Activated naive CD8-positive, alpha-beta T cell treated with anti-CD3 and anti-CD28 coated beads for 36 hours (primary cell): ENCODE results near the gene STIP1. TPM values are rescaled to one million over a fixed set of nuclear protein-coding genes. Genes with fewer than 3 reads are reported as not detected.
"Not testable (repeated sequence)": the region's sequence is repeated elsewhere in the genome, so short reads cannot be mapped to it uniquely, and the experiment has no call there.

Experiments
- DNase-seq: peaks from one replicate; pipeline ENCODE4 v3.0.0; 2021
- H3K27ac Mint-ChIP-seq: one replicate; pipeline ENCODE4 v1.8.0; 2022; ENCODE audit warnings: mild to moderate bottlenecking, moderate library complexity, mixed read lengths
- H3K27me3 Mint-ChIP-seq: one replicate; pipeline ENCODE4 v1.8.0; 2022; ENCODE audit warnings: mild to moderate bottlenecking, mixed read lengths
- H3K36me3 Mint-ChIP-seq: one replicate; pipeline ENCODE4 v1.8.0; 2021; ENCODE audit warnings: mild to moderate bottlenecking, mixed read lengths
- H3K4me1 Mint-ChIP-seq: one replicate; pipeline ENCODE4 v1.8.0; 2021; ENCODE audit warnings: mixed read lengths
- H3K4me3 Mint-ChIP-seq: one replicate; pipeline ENCODE4 v1.8.0; 2022; ENCODE audit warnings: mild to moderate bottlenecking, moderate library complexity, mixed read lengths
- H3K9me3 Mint-ChIP-seq: one replicate; pipeline ENCODE4 v1.8.0; 2022; ENCODE audit warnings: mixed read lengths
- total RNA-seq, 2 experiments: library from RNA; stranded (reverse); gene quantifications; one replicate each; pipeline ENCODE4 v1.2.3, GENCODE V29; 2021

Gene STIP1
- total RNA-seq, 2 experiments from 2014 or later = 373 to 379 TPM

DNA sequence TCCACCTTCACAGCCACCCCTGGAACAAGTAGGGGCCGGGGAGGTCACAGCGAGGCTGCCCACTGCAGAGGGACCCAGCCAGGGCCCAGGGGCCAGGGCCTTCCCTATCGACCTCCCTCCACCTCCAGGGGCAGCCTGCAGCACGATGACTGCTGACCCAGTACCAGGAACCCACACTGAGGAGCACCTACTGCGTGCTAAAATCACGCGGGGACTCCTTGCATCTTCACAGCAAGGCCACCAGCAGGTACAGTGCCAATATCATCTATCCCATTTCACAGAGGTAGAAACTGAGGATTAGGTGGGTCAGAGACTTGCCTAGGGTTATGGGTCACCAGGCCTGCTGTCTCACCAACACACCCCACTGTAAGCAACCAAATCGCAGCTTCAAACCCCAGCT lies 34.6 kb upstream of the STIP1 start:
- no peak overlapping the region for H3K4me3 Mint-ChIP-seq
- no peak for DNase-seq
- no peaks in the 10 kb centered on the region for H3K27me3 Mint-ChIP-seq
- H3K9me3 Mint-ChIP-seq = no peaks in the 10 kb centered on the region
- H3K4me1 Mint-ChIP-seq = peaks cover 5% of the 10 kb centered on the region
- no peak overlapping the region for H3K27ac Mint-ChIP-seq
- no peaks in the 10 kb centered on the region for H3K36me3 Mint-ChIP-seq

GRCh38 chr11:64152841-64153691 lies 32.9 kb upstream of the STIP1 start:
- Mint-ChIP-seq H3K27me3 (no peaks in the 10 kb centered on the region), H3K36me3 (no peaks in the 10 kb centered on the region), H3K4me1 (peaks cover 5% of the 10 kb centered on the region), H3K4me3 (no peak overlapping the region), H3K9me3 (no peaks in the 10 kb centered on the region), H3K27ac (no peak overlapping the region)
- peak; percentile 75 for DNase-seq

DNA sequence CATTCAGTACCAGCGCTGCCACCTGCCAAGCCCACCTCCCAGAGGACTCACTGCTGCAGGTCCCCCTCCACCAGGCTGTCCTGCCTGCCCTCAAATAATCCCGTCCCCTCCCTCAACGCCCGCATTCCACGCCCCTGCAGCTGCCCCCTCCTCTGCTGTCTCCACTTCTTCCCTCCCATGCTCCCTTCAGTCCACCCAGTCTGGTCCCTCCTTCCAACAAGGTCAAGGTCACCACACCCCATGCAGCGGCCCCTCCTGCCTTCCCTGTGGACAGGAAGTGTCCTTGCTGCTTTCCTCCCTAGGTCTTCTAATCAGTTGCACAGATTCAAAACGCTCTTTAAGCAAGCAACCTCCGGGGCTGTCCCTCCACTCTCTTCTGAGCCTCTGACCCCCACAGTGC lies 32.2 kb upstream of the STIP1 start:
- Mint-ChIP-seq H3K27me3 (no peaks in the 10 kb centered on the region), H3K4me1 (peaks cover 3% of the 10 kb centered on the region), H3K27ac (no peak overlapping the region), H3K4me3 (no peak overlapping the region), H3K36me3 (no peaks in the 10 kb centered on the region), H3K9me3 (no peaks in the 10 kb centered on the region)
- DNase-seq = no peak

GRCh38 chr11:64156235-64157011 lies 29.5 kb upstream of the STIP1 start:
- Mint-ChIP-seq H3K4me1 (peaks cover 3% of the 10 kb centered on the region), H3K36me3 (peaks cover 6% of the 10 kb centered on the region), H3K4me3 (no peak overlapping the region), H3K9me3 (no peaks in the 10 kb centered on the region), H3K27ac (no peak overlapping the region), H3K27me3 (no peaks in the 10 kb centered on the region)
- no peak for DNase-seq

DNA sequence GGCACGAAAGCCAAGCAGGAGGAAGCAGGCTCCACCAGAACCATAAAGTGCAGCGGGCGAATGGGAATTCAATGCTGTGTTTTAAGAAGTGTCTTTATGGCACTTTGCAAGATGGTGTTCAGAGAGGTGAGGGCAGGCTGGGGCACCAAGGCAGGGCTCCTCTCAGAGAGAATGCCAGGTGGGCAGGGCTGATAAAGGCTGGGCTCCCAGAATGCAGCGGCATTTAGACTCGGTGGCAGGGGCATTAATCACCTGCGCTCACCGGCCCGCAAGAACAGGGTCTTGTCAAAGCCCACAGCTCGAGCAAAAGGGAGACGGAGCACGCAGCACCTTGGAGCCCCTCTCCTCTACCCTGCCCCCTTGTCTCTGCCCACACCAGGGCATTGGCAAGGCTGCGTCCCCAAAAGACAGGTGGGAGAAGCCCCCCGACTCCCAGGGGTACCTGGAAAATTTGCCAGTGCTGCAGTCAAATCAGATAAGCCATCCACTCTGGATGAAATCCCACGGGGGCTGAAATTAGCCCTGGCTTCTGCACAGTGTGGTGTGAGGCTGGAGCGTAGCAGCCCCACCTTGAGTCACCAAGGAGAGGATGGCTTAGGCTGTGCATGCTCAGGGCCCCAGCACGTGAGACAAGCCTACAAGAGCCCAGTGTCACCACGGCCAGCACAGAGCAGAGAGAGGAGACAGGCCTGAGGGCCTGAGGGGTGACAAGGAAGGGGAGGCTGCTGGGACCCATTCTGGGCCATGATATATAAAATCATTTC lies 28.2 kb upstream of the STIP1 start:
- no peaks in the 10 kb centered on the region for H3K27me3 Mint-ChIP-seq
- no peak for DNase-seq
- peaks cover 3% of the 10 kb centered on the region for H3K4me1 Mint-ChIP-seq
- peaks cover 6% of the 10 kb centered on the region for H3K36me3 Mint-ChIP-seq
- H3K4me3 Mint-ChIP-seq = no peak overlapping the region
- H3K27ac Mint-ChIP-seq = no peak overlapping the region
- no peaks in the 10 kb centered on the region for H3K9me3 Mint-ChIP-seq

DNA sequence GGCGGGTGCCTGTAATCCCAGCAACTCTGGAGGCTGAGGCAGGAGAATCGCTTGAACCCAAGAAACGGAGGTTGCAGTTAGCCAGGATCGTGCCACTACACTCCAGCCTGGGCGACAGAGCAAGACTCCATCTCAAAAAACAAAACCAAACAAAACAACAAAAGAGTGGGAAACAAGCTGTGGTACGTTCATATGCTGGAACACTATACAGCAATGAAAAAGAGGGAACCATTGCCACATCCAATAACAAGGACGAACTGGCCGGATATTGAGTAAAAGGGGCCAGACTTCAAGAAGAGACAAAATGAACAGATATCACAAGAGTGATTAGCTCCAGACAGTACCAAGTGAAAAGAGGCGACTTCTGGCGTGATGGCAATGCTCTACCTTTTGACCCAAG lies 24.9 kb upstream of the STIP1 start:
- H3K27me3 Mint-ChIP-seq = no peaks in the 10 kb centered on the region
- peaks cover 6% of the 10 kb centered on the region for H3K4me1 Mint-ChIP-seq
- H3K4me3 Mint-ChIP-seq = no peak overlapping the region
- DNase-seq = no peak
- H3K9me3 Mint-ChIP-seq = no peaks in the 10 kb centered on the region
- H3K36me3 Mint-ChIP-seq = peaks cover 11% of the 10 kb centered on the region
- no peak overlapping the region for H3K27ac Mint-ChIP-seq

GRCh38 chr11:64162769-64163168 lies 23.2 kb upstream of the STIP1 start:
- DNase-seq, H3K9me3 Mint-ChIP-seq, H3K4me3 Mint-ChIP-seq, H3K27ac Mint-ChIP-seq, H3K27me3 Mint-ChIP-seq: not testable (repeated sequence)
- peaks cover 11% of the 10 kb centered on the region for H3K4me1 Mint-ChIP-seq
- peaks cover 13% of the 10 kb centered on the region for H3K36me3 Mint-ChIP-seq

GRCh38 chr11:64163951-64164350 lies 22.0 kb upstream of the STIP1 start:
- H3K4me1 Mint-ChIP-seq = peaks cover 11% of the 10 kb centered on the region
- H3K36me3 Mint-ChIP-seq = peaks cover 13% of the 10 kb centered on the region
- peak overlapping the region; percentile 4 for H3K4me3 Mint-ChIP-seq
- H3K9me3 Mint-ChIP-seq = no peaks in the 10 kb centered on the region
- no peak overlapping the region for H3K27ac Mint-ChIP-seq
- DNase-seq = no peak
- no peaks in the 10 kb centered on the region for H3K27me3 Mint-ChIP-seq

DNA sequence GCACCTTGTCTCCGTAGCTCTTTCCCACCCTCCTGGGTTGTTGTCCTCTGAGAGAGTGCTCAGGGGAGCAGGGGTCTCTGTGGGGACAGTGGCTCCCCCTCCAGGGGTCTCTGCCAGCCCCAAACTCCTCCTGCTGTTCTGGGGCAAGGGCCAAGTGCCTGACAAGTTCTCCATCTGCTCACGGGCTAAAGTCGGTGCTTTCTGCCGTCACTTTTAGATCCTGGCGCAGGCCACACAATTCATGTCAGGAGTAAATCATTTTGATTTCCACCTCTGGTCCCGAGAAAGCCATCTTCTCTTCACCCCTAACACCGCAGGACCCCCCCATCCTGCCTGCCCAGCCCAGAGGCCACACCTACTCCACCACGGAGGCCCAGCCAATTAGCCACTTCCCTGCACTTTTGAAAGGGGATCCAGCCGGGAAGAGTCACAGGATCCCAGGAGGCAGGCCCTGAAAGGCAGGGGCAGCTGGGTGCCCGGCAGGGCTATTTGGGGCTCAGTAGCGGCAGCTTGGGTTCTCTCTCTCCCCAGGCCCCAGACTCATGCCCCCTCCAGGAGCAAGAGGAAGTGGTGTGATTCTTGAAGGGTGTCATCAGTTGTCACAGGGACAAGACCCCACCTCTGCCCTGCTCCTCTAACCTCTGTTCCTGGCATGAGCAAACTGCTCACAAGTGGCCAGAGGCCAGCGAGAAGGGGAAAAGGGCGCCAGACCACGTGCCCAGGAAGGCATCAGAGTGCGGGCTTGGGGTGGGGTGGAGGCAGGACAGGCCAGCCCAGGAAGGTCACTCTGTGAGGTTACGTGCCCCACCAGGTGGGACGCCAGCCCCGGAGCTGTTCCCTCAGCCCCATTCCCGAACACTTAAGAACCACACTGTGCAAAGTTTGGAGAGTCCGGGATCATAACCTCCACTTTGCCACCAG lies 21.3 kb upstream of the STIP1 start:
- peak overlapping the region; percentile 79 for H3K27ac Mint-ChIP-seq
- H3K36me3 Mint-ChIP-seq = peaks cover 13% of the 10 kb centered on the region
- peaks cover 11% of the 10 kb centered on the region for H3K4me1 Mint-ChIP-seq
- no peak for DNase-seq
- no peaks in the 10 kb centered on the region for H3K27me3 Mint-ChIP-seq
- H3K9me3 Mint-ChIP-seq = no peaks in the 10 kb centered on the region
- H3K4me3 Mint-ChIP-seq = peak overlapping the region; percentile 87

DNA sequence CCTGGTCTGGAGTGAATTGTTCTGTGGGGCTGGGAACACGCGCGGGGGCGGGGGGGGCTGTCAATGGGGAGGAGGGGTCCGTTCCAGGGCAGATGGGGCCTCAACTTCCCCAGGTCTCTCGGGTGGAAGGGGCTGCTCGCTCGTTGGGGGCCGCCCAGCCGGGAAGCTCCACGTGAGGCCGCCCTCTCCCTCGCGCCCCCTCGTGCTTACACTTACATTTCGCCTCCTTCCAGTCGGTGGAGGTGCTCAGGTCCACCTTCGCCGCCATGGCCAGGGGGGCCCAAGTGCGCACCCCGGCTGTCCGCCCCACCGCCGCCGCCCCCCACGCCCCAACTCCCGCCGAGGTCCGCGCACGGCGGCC lies 20.5 kb upstream of the STIP1 start:
- H3K4me3 Mint-ChIP-seq = peak overlapping the region; percentile 87
- H3K27me3 Mint-ChIP-seq = no peaks in the 10 kb centered on the region
- peak overlapping the region; percentile 79 for H3K27ac Mint-ChIP-seq
- peak; percentile 38 for DNase-seq
- no peaks in the 10 kb centered on the region for H3K9me3 Mint-ChIP-seq
- H3K36me3 Mint-ChIP-seq = peaks cover 13% of the 10 kb centered on the region
- peaks cover 11% of the 10 kb centered on the region for H3K4me1 Mint-ChIP-seq

DNA sequence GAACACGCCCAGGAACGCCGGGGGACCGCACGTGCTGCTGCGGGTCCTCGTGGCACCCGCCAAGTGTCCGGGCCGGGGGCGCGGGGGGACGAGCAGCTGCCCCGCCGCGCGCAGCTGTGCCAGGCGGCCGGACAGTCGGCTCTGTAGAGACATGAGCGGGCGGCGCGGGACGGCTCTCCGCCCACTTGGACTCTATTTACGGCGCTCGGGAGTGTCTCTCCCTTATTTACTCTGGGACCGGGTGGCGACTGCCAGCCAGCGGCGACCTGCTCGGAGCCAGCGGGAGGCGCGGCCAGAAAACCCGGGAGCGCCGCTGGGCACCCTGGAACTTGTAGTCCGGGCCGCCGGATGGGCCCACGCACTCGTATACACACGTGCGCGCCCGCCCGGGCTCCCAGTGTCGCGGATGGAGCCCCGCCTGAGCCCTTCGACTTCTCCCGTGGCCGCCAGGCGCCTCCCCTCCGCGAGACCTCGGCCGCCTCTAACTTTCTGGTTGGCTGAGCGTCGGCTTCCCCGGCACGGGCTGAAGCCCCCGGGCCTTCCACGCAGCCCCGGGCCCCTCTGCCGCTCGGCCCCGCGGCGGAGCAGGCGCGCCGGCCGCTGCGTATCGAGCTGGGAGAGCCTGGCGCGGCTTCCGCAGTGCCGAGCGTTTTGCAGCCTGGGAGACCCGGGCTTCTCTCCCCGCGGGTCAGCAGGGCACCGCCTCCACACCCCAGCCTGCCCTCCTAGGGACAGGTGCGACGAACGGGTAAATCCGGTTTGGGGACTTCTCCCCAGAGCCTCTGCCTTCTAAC lies 19.9 kb upstream of the STIP1 start, which contains the start of gene MACROD1:
Gene MACROD1 (minus strand): TSS at position 272 of the 794 bp plus-strand sequence. CDS start 119 bp downstream, at position 153.
- H3K4me1 Mint-ChIP-seq = peaks cover 11% of the 10 kb centered on the region
- peaks cover 11% of the 10 kb centered on the region for H3K36me3 Mint-ChIP-seq
- peak within 1 kb of the TSS; percentile 88 for H3K27ac Mint-ChIP-seq

DNA sequence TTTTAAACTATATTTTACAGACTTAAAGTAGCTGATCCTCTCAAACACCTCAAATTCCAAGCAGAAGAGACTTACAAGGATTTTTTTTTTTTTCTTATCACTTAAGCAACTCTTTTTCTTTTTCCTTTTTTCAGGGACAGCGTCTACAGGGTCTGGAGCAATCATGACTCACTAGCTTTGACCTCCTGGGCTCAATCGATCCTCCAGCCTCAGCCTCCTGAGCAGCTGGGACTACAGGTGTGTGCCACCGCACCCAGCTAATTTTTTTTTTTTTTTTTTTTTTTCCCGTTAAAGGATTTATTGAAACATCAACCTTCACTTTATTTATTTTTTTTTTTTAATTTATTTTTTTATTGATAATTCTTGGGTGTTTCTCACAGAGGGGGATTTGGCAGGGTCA lies 15.6 kb upstream of the STIP1 start:
- H3K4me1 Mint-ChIP-seq = peaks cover 4% of the 10 kb centered on the region
- peaks cover 9% of the 10 kb centered on the region for H3K36me3 Mint-ChIP-seq
- DNase-seq = no peak
- H3K9me3 Mint-ChIP-seq = peaks cover 3% of the 10 kb centered on the region
- H3K4me3 Mint-ChIP-seq = no peak overlapping the region
- H3K27ac Mint-ChIP-seq = no peak overlapping the region
- H3K27me3 Mint-ChIP-seq = no peaks in the 10 kb centered on the region

More for the DNA sequence above, 19.9 kb upstream of the STIP1 start, which contains the start of gene MACROD1:
- DNase-seq = peak; percentile 90
- peak within 1 kb of the TSS; percentile 87 for H3K4me3 Mint-ChIP-seq
- H3K9me3 Mint-ChIP-seq = no peaks in the 10 kb centered on the region
- no peaks in the 10 kb centered on the region for H3K27me3 Mint-ChIP-seq

DNA sequence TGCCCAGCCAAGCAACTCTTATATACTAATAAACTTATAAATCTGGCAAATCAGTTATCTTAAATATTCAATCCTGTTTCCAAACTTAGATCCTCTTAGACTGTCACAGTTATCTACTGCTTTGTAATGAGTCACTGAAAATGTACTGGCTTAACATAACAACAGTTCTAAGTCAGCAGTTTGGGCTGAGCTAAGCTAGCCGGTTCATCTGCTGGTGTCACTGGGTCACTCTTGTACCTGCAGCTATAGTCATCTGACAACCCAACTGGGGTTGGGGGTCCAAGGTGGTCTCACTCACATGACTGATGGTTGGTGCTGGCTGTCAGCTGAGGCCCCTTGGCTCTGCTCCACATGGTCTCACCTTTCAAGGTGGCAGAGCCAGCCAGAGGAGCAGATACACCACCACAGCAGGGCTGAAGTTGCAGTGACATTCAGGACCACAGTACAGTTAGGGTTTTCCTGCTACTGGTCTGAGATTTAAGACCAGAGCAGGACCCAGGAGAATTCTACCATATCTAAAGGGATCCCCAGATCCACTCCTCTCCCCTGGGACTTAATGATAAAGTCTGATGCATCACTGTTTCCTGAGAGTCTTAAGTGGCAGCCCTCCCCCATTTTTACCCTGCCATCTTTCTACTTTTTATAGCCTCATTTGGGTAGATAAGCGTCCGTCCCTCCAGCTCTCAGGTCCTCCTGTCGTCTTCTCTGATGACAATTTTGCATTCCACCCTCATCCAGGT lies 12.2 kb upstream of the STIP1 start:
- H3K4me3 Mint-ChIP-seq = no peak overlapping the region
- no peak overlapping the region for H3K27ac Mint-ChIP-seq
- no peaks in the 10 kb centered on the region for H3K27me3 Mint-ChIP-seq
- no peak for DNase-seq
- peaks cover 13% of the 10 kb centered on the region for H3K36me3 Mint-ChIP-seq
- H3K9me3 Mint-ChIP-seq = peaks cover 3% of the 10 kb centered on the region
- H3K4me1 Mint-ChIP-seq = peaks cover 16% of the 10 kb centered on the region
